LNCaP clone FGC (cell line): ENCODE data around the gene KCNC3.

Experiments
- DNase-seq: peaks from one replicate; pipeline ENCODE4 v3.0.0-alpha.2; 2011; ENCODE audit warnings: low read depth
- H3K4me3 ChIP-seq: 2 replicates; pipeline ENCODE4 v1.5.1; 2011; ENCODE audit warnings: mild to moderate bottlenecking, low read depth, low read length, control low read depth
- TF ChIP-seq, protein P1 (sequence below): IDR thresholded peaks from 2 replicates; pipeline ENCODE4 v1.5.1; 2012; ENCODE audit warnings: mild to moderate bottlenecking; ENCODE audit not compliant: control insufficient read depth, insufficient read depth; ENCODE audit errors: extremely low read depth

KCNC3 gene

GRCh38 chr19:50320596-50320995, 8.6 kb downstream of the KCNC3 start:
- no peak for DNase-seq
- TF ChIP-seq, protein P1, sequence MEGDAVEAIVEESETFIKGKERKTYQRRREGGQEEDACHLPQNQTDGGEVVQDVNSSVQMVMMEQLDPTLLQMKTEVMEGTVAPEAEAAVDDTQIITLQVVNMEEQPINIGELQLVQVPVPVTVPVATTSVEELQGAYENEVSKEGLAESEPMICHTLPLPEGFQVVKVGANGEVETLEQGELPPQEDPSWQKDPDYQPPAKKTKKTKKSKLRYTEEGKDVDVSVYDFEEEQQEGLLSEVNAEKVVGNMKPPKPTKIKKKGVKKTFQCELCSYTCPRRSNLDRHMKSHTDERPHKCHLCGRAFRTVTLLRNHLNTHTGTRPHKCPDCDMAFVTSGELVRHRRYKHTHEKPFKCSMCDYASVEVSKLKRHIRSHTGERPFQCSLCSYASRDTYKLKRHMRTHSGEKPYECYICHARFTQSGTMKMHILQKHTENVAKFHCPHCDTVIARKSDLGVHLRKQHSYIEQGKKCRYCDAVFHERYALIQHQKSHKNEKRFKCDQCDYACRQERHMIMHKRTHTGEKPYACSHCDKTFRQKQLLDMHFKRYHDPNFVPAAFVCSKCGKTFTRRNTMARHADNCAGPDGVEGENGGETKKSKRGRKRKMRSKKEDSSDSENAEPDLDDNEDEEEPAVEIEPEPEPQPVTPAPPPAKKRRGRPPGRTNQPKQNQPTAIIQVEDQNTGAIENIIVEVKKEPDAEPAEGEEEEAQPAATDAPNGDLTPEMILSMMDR, result no peak
- H3K4me3 ChIP-seq, result no peak overlapping the region

DNA sequence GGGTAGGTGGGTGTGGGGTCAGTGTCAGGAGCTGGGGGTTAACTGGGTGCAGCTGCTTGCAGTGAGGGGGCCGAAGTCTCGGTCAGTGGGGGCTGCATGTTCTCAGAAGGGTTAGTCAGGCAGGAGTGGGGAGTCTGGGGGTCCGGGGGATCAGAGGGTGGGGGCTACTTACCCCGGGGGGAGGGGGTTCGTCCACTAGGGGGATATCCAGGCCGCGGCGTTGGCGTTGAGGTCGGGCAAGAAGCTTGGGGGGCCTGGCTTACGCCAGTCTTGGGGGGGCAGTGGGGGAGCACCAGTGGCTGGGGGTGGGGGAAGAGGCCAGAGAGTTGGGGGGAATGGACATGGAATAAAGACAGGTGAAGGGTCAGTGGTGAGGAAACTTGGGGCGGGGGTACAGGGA, 9.1 kb downstream of the KCNC3 start:
- DNase-seq, result no peak
- H3K4me3 ChIP-seq, result no peak overlapping the region
- TF ChIP-seq, protein P1, result no peak

DNA sequence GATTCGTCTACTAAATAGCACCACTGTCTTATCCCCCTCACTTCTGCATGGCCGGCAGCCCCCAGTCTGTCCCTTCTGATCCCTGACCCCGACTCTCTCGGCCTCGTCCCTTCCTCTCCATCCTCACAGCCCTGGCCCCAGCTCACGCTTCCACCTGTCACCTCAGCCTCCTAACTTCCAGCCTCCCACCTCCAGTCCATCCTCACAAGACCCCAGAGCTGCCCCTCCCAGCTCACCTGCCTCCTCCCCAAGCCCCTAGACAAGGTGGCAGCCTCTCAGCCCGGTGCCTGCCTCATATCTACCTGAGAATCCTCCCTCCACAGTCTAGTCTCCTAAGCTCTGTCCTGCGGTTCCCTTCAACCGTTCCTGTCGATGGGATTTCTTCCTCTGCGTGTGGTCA, 10.0 kb downstream of the KCNC3 start:
- DNase-seq, result no peak
- TF ChIP-seq, protein P1, result no peak
- H3K4me3 ChIP-seq, result no peak overlapping the region

DNA sequence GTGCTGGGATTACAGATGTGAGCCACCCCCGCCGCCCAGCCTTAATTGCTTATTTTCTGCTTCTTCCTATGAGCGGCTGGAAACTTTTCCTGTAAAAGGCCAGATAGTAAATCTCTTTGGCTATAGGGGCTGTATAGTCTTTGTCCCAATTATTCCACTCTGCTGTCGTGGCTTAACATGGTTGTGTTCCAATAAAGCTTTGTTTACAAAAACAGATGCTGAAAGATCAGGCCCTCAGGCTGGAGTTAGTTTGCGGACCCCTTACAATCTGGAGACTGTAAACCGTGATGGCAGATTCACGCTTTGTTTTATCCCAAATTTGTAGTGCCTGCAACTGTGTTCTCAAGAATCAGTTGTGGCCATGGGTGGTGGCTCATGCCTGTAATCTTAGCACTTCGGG, 10.7 kb downstream of the KCNC3 start:
- no peak overlapping the region for H3K4me3 ChIP-seq
- no peak for DNase-seq
- TF ChIP-seq, protein P1, result no peak

- no peak for DNase-seq
- H3K4me3 ChIP-seq, result no peak overlapping the region
- TF ChIP-seq, protein P1, result no peak
These were observed 12.1 kb downstream of the KCNC3 start for GRCh38 chr19:50317115-50317514.

- TF ChIP-seq, protein P1, result no peak
- no peak overlapping the region for H3K4me3 ChIP-seq
- no peak for DNase-seq
These were observed 13.3 kb downstream of the KCNC3 start for GRCh38 chr19:50315773-50316448.
